ENCODE data around the gene SSH3. TPM values are rescaled to one million over a fixed set of nuclear protein-coding genes. Genes with fewer than 3 reads are reported as not detected.

SSH3 gene
- total and polyA plus RNA-seq, 5 donors from 2014 or later: 2.3 to 24.4 (median 3.7) TPM

- H3K27me3 Mint-ChIP-seq: no peaks in the 10 kb centered on the region
- DNase-seq (peak in 2 of 3 donors; percentile 18 to 50), ATAC-seq (ENCODE audit: low read depth in 2 of 2) (peak; percentile 35 to 40)
- Histone ChIP-seq H3K4me3 (ENCODE audit: low read depth, low read length) (no peak overlapping the region), H3K27ac (ENCODE audit: insufficient read depth, low read length, poor library complexity, severe bottlenecking) (peak overlapping the region; percentile 61), H3K9me3 (ENCODE audit: control insufficient read depth in 2 of 2, low read length in 2 of 2) (no peaks in the 10 kb centered on the region), H3K36me3 (ENCODE audit: control insufficient read depth, insufficient read depth, low read length) (peaks cover 24% of the 10 kb centered on the region), H3K4me1 (ENCODE audit: control insufficient read depth, insufficient read depth, low read length, poor library complexity, severe bottlenecking) (peaks cover 23% of the 10 kb centered on the region), H3K27me3 (ENCODE audit: control insufficient read depth, insufficient read depth, low read length) (no peaks in the 10 kb centered on the region)
- peak overlapping the region; percentile 62 to 83 (median 78) for H3K4me3 Mint-ChIP-seq
- peak overlapping the region in 1 of 3 donors; percentile 91 for H3K27ac Mint-ChIP-seq
- peaks cover 0 to 29% (median 11%) of the 10 kb centered on the region in 4 donors for H3K4me1 Mint-ChIP-seq
- no peaks in the 10 kb centered on the region for H3K9me3 Mint-ChIP-seq
- peaks cover 3% of the 10 kb centered on the region for H3K36me3 Mint-ChIP-seq
Measured at GRCh38 chr11:67303835-67304411, 593 bp downstream of the SSH3 start.

DNA sequence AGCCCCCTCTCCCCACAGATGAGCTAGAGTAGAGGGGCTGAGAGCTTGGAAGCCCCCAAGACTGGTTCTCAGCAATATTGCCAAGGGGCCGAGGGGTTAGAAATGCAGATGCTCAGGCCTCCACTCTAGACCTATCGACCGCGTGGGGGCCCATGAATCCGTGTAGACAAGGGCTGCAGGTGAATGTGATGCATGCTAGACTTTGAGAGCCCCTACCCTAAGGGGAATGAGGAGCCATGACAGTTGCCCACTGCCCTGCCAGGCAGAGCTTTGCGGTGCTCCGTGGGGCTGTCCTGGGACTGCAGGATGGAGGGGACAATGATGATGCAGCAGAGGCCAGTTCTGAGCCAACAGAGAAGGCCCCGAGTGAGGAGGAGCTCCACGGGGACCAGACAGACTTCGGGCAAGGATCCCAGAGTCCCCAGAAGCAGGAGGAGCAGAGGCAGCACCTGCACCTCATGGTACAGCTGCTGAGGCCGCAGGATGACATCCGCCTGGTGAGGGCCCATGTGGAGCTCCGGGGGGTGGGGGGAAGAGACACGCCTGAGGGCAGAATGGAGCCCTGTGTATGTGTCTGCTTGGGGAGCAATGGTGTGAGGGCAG is 1.3 kb downstream of the SSH3 start:
- Mint-ChIP-seq H3K27ac (no peak overlapping the region), H3K4me3 (peak overlapping the region; percentile 62 to 80 (median 71)), H3K9me3 (no peaks in the 10 kb centered on the region), H3K27me3 (no peaks in the 10 kb centered on the region), H3K36me3 (peaks cover 3% of the 10 kb centered on the region), H3K4me1 (peaks cover 0 to 31% (median 11%) of the 10 kb centered on the region in 4 donors)
- Histone ChIP-seq H3K36me3 (ENCODE audit: control insufficient read depth, insufficient read depth, low read length) (peaks cover 18% of the 10 kb centered on the region), H3K27me3 (ENCODE audit: control insufficient read depth, insufficient read depth, low read length) (no peaks in the 10 kb centered on the region), H3K4me1 (ENCODE audit: control insufficient read depth, insufficient read depth, low read length, poor library complexity, severe bottlenecking) (peaks cover 23% of the 10 kb centered on the region), H3K9me3 (ENCODE audit: control insufficient read depth in 2 of 2, low read length in 2 of 2) (no peaks in the 10 kb centered on the region), H3K27ac (ENCODE audit: insufficient read depth, low read length, poor library complexity, severe bottlenecking) (peak overlapping the region; percentile 61), H3K4me3 (ENCODE audit: low read depth, low read length) (no peak overlapping the region)
- DNase-seq (no peak), ATAC-seq (ENCODE audit: low read depth in 2 of 2) (no peak)

- peaks cover 0 to 37% (median 13%) of the 10 kb centered on the region in 4 donors for H3K4me1 Mint-ChIP-seq
- H3K9me3 Mint-ChIP-seq: no peaks in the 10 kb centered on the region
- H3K4me1 ChIP-seq (ENCODE audit: control insufficient read depth, insufficient read depth, low read length, poor library complexity, severe bottlenecking): peaks cover 31% of the 10 kb centered on the region
- H3K36me3 Mint-ChIP-seq: peaks cover 3% of the 10 kb centered on the region
- ATAC-seq (ENCODE audit: low read depth in 2 of 2) (no peak), DNase-seq (no peak)
- H3K27me3 Mint-ChIP-seq: no peaks in the 10 kb centered on the region
- H3K36me3 ChIP-seq (ENCODE audit: control insufficient read depth, insufficient read depth, low read length): peaks cover under 1% of the 10 kb centered on the region
- no peak overlapping the region for H3K27ac ChIP-seq (ENCODE audit: insufficient read depth, low read length, poor library complexity, severe bottlenecking)
- no peak overlapping the region for H3K4me3 ChIP-seq (ENCODE audit: low read depth, low read length)
- H3K27me3 ChIP-seq (ENCODE audit: control insufficient read depth, insufficient read depth, low read length): no peaks in the 10 kb centered on the region
- H3K27ac Mint-ChIP-seq: peak overlapping the region in 1 of 3 donors; percentile 14
- no peaks in the 10 kb centered on the region for H3K9me3 ChIP-seq (ENCODE audit: control insufficient read depth in 2 of 2, low read length in 2 of 2)
- no peak overlapping the region for H3K4me3 Mint-ChIP-seq
Measured at GRCh38 chr11:67306769-67307544, 3.6 kb downstream of the SSH3 start.

- no peaks in the 10 kb centered on the region for H3K9me3 ChIP-seq (ENCODE audit: control insufficient read depth in 2 of 2, low read length in 2 of 2)
- Mint-ChIP-seq H3K27me3 (no peaks in the 10 kb centered on the region), H3K9me3 (no peaks in the 10 kb centered on the region), H3K4me1 (peaks cover 3 to 40% (median 16%) of the 10 kb centered on the region in 4 donors), H3K4me3 (no peak overlapping the region), H3K27ac (no peak overlapping the region), H3K36me3 (peaks cover 3% of the 10 kb centered on the region)
- peaks cover 34% of the 10 kb centered on the region for H3K4me1 ChIP-seq (ENCODE audit: control insufficient read depth, insufficient read depth, low read length, poor library complexity, severe bottlenecking)
- no peaks in the 10 kb centered on the region for H3K27me3 ChIP-seq (ENCODE audit: control insufficient read depth, insufficient read depth, low read length)
- H3K4me3 ChIP-seq (ENCODE audit: low read depth, low read length): no peak overlapping the region
- no peak overlapping the region for H3K27ac ChIP-seq (ENCODE audit: insufficient read depth, low read length, poor library complexity, severe bottlenecking)
- no peaks in the 10 kb centered on the region for H3K36me3 ChIP-seq (ENCODE audit: control insufficient read depth, insufficient read depth, low read length)
- ATAC-seq (ENCODE audit: low read depth in 2 of 2): no peak
- no peak for DNase-seq
Measured at GRCh38 chr11:67307545-67308001, 4.2 kb downstream of the SSH3 start.

DNA sequence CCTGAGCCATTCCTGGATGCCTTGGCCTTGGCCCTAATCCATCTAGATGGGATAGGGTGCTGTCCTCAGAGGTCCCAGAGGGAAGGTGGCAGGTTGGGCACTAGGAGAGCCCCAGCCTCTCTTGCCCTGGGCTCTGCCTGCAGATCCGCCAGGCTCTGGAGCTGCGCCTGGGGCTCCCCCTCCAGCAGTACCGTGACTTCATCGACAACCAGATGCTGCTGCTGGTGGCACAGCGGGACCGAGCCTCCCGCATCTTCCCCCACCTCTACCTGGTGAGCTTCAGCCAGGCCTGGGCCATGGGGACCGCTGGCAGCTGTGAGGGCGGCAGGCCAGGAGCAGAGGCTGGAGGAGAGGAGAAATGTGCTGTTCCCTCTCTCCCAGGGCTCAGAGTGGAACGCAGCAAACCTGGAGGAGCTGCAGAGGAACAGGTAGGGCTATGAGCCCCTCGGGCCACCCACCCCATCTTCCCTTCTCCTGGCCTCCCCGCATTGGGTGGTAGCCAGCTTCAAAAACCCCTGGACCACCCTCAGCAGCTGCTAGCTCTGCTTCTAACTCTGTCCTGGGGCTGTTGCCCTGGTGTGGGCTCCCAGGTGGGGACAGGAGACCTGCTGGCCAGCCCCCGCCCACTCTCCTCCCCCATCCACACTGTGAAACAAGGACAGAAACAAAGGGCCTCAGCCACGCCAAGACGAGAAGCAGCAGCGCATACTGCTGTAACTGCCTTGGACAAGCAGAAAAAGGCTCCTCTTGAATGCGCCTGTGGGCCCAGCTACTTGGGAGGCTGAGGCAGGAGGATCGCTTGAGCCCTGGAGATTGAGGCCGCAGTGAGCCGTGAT is 4.9 kb downstream of the SSH3 start:
- H3K27ac ChIP-seq (ENCODE audit: insufficient read depth, low read length, poor library complexity, severe bottlenecking): no peak overlapping the region
- no peaks in the 10 kb centered on the region for H3K27me3 Mint-ChIP-seq
- no peaks in the 10 kb centered on the region for H3K27me3 ChIP-seq (ENCODE audit: control insufficient read depth, insufficient read depth, low read length)
- peaks cover 7 to 42% (median 22%) of the 10 kb centered on the region in 4 donors for H3K4me1 Mint-ChIP-seq
- H3K9me3 ChIP-seq (ENCODE audit: control insufficient read depth in 2 of 2, low read length in 2 of 2): no peaks in the 10 kb centered on the region
- H3K36me3 Mint-ChIP-seq: peaks cover 3% of the 10 kb centered on the region
- H3K4me3 Mint-ChIP-seq: no peak overlapping the region
- H3K4me1 ChIP-seq (ENCODE audit: control insufficient read depth, insufficient read depth, low read length, poor library complexity, severe bottlenecking): peaks cover 34% of the 10 kb centered on the region
- no peaks in the 10 kb centered on the region for H3K36me3 ChIP-seq (ENCODE audit: control insufficient read depth, insufficient read depth, low read length)
- no peak overlapping the region for H3K27ac Mint-ChIP-seq
- H3K9me3 Mint-ChIP-seq: no peaks in the 10 kb centered on the region
- DNase-seq: no peak
- no peak for ATAC-seq (ENCODE audit: low read depth in 2 of 2)
- no peak overlapping the region for H3K4me3 ChIP-seq (ENCODE audit: low read depth, low read length)

- no peak for ATAC-seq (ENCODE audit: low read depth in 2 of 2)
- Mint-ChIP-seq H3K36me3 (peaks cover 3% of the 10 kb centered on the region), H3K27me3 (peaks cover 1% of the 10 kb centered on the region), H3K4me3 (peak overlapping the region in 1 of 4 donors; percentile 60), H3K9me3 (no peaks in the 10 kb centered on the region), H3K27ac (no peak overlapping the region), H3K4me1 (peaks cover 7 to 50% (median 27%) of the 10 kb centered on the region in 4 donors)
- Histone ChIP-seq H3K4me1 (ENCODE audit: control insufficient read depth, insufficient read depth, low read length, poor library complexity, severe bottlenecking) (peaks cover 38% of the 10 kb centered on the region), H3K4me3 (ENCODE audit: low read depth, low read length) (no peak overlapping the region), H3K36me3 (ENCODE audit: control insufficient read depth, insufficient read depth, low read length) (no peaks in the 10 kb centered on the region), H3K27ac (ENCODE audit: insufficient read depth, low read length, poor library complexity, severe bottlenecking) (no peak overlapping the region), H3K9me3 (ENCODE audit: control insufficient read depth in 2 of 2, low read length in 2 of 2) (no peaks in the 10 kb centered on the region), H3K27me3 (ENCODE audit: control insufficient read depth, insufficient read depth, low read length) (no peaks in the 10 kb centered on the region)
- no peak for DNase-seq
Measured at GRCh38 chr11:67309166-67309565, 5.8 kb downstream of the SSH3 start.

DNA sequence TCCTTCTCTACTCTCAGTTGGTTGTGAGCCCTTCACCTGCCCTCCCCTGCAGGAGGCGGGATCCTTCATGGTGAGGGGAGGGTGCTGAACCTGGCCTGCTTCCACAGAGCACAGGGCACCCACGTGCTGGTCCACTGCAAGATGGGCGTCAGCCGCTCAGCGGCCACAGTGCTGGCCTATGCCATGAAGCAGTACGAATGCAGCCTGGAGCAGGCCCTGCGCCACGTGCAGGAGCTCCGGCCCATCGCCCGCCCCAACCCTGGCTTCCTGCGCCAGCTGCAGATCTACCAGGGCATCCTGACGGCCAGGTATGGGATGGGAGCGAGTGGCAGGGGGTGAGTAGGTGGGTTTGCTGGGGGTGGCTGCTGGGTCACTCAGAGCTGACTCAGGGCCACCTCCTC is 6.3 kb downstream of the SSH3 start:
- ATAC-seq (ENCODE audit: low read depth in 2 of 2) (no peak), DNase-seq (no peak)
- Mint-ChIP-seq H3K9me3 (no peaks in the 10 kb centered on the region), H3K27ac (peak overlapping the region in 1 of 3 donors; percentile 90), H3K4me3 (peak overlapping the region in 1 of 4 donors; percentile 60), H3K27me3 (peaks cover 4% of the 10 kb centered on the region), H3K36me3 (peaks cover 3% of the 10 kb centered on the region), H3K4me1 (peaks cover 7 to 50% (median 29%) of the 10 kb centered on the region in 4 donors)
- Histone ChIP-seq H3K36me3 (ENCODE audit: control insufficient read depth, insufficient read depth, low read length) (no peaks in the 10 kb centered on the region), H3K4me1 (ENCODE audit: control insufficient read depth, insufficient read depth, low read length, poor library complexity, severe bottlenecking) (peaks cover 35% of the 10 kb centered on the region), H3K27me3 (ENCODE audit: control insufficient read depth, insufficient read depth, low read length) (no peaks in the 10 kb centered on the region), H3K4me3 (ENCODE audit: low read depth, low read length) (no peak overlapping the region), H3K27ac (ENCODE audit: insufficient read depth, low read length, poor library complexity, severe bottlenecking) (no peak overlapping the region), H3K9me3 (ENCODE audit: control insufficient read depth in 2 of 2, low read length in 2 of 2) (no peaks in the 10 kb centered on the region)
